Stimulated activated CD4-positive, alpha-beta T cell treated with anti-CD3 and anti-CD28 coated beads, TNF-alpha, amount 100 ng/mL, for 1 hour (primary cell): ENCODE data around the gene TOP2A.
"Not testable (repeated sequence)": the region's sequence is repeated elsewhere in the genome, so short reads cannot be mapped to it uniquely, and the experiment has no call there.

Source experiments
- DNase-seq, 3 donors: peaks; one replicate each; pipeline ENCODE4 v3.0.0-alpha.2; 2020; ENCODE audit warnings: low read depth in 3 of 3, low spot score in 1 of 3

Gene TOP2A

GRCh38 chr17:40432864-40433528, 15.3 kb upstream of the TOP2A start:
- DNase-seq = no peak

GRCh38 chr17:40431231-40431602, 13.5 kb upstream of the TOP2A start:
- DNase-seq = no peak

GRCh38 chr17:40430272-40431230, 12.9 kb upstream of the TOP2A start:
- DNase-seq = no peak

DNA sequence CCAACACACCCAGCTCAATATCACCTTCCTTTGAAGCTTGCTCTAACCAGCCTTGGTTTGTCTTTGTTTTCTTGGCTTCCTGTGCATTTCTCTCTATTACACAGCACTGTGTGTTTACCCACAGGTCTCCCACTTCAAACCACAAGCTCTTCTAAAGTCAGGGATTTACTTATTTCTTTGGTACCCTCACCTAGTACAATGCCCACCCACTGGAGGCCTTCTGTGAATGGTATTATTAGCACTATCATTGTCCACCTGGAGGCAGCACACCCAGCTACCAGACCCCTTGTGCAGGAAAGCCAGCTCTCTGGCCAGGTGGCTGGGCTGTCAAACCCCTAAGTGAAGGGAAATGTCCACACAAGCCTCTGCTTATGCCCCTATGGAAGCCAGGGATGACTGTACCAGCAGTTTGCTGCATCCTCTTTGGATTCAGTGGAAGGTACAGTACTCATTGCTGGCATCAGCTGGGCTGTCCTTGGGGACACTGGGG, 9.4 kb upstream of the TOP2A start:
- no peak for DNase-seq

DNA sequence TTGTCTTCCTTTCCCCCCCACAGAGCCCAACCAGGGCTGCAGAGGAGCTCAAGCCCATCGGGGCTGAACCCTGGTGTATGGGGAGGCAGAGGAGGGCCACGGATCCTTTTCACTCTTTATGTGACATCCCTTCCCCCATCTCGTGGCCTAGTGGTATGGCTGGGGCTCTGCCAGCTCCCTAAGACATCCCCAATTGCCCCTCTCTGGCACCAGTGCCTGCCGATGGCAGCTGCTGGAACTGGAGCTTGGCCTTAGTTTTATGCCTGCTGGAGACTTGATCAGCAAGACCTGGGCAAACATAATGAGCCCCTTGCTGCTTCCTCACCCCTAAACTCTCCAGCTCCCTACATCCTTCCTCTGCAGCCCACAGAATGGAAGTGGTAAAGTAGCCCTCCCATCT, 8.0 kb upstream of the TOP2A start:
- no peak for DNase-seq

DNA sequence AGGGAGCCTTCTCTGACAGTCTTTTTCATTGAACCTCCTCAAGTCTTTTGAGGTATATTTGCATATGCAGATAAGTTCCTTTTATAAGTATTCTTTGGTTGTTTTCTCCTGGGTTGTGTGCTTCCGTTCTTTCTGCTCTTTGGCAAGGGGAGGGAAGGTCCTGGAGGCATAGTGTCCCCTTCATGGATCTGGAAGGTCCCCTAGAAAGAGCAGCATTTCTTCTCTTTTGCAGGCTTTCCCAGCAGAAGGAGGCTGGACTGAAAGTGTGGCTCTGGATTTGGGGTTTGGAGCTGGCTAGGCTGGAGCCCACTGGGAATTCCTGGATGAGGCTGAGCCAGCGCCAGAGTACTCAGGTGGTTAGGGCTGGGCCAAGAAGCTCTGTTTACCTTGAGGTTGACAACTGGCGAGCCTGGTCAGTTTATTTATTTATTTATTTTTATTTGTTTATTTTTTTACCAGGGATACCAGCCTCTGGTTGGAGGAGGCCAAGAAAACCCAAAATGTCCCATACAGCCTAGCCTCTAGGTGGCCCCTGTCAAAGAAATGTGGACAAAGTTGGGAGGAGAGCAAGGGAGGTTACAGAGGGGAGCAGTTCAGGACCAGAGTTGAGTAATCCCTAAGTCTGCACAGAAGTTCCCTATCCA, 5.4 kb upstream of the TOP2A start:
- DNase-seq = no peak

- DNase-seq = no peak
These were observed 2.0 kb upstream of the TOP2A start for GRCh38 chr17:40419559-40420331.

DNA sequence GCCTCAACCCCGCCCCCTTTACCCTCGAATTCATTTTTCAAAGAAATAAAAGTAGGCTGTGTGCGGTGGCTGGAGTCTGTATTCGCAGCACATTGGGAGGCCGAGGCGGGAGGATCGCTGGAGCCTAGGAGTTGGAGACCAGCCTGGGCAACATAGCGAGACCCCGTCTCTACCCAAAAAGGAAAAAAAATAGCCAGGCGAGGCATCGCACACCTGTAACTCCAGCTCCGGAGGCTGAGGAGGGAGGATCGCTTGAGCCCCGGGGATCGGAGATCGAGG, 671 bp upstream of the TOP2A start:
- DNase-seq = no peak

GRCh38 chr17:40417258-40417608, 463 bp downstream of the TOP2A start:
- no peak for DNase-seq

- DNase-seq = no peak
These were observed 1.0 kb downstream of the TOP2A start for GRCh38 chr17:40416671-40417070.

GRCh38 chr17:40415390-40415789, 2.3 kb downstream of the TOP2A start:
- no peak for DNase-seq

GRCh38 chr17:40414312-40414711, 3.4 kb downstream of the TOP2A start:
- not testable (repeated sequence) for DNase-seq

DNA sequence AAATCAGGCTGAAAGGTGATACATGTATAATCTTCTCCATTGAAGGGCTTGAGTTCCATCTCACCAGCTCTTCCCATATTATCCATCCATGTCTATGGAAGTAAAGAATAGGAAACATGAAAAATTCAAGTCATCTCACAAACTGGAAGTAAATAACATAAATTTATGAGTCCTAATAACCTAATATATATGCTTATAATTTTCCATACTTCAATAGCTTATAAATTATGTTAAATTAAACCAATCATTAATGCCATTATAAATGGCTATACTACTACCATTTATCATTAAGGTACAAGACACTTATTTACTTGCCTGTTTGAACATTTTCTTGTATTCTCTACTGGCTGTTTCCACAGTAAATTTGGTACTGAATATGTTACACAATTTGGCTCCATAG, 4.8 kb downstream of the TOP2A start:
- no peak for DNase-seq

GRCh38 chr17:40411821-40412220, 5.9 kb downstream of the TOP2A start:
- DNase-seq = no peak

- DNase-seq = no peak
These were observed 7.6 kb downstream of the TOP2A start for GRCh38 chr17:40410082-40410481.

- not testable (repeated sequence) for DNase-seq
These were observed 8.2 kb downstream of the TOP2A start for GRCh38 chr17:40409540-40409939.

- no peak for DNase-seq
These were observed 10.2 kb downstream of the TOP2A start for GRCh38 chr17:40407460-40407859.

DNA sequence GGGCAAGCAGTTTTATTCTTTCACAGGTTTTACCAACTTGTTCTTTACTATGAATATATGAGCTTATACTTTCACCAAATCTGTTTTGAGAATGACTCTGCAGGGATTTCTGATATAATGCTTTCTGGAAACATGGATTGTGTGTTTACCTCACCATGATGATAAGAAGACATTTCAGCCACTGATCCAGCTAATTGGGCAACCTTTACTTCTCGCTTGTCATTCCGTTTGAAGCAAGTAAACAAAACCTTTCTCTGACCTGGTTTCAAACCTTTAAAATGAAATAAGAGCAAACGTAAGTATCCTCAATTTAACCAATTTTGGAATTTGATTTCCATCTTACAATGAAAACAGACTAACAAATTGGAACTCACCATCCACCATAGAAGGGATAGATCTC, 13.7 kb downstream of the TOP2A start:
- DNase-seq = no peak

- DNase-seq = no peak
These were observed 15.0 kb downstream of the TOP2A start for GRCh38 chr17:40402668-40403067.

- no peak for DNase-seq
These were observed 18.5 kb downstream of the TOP2A start for GRCh38 chr17:40399185-40399584.

DNA sequence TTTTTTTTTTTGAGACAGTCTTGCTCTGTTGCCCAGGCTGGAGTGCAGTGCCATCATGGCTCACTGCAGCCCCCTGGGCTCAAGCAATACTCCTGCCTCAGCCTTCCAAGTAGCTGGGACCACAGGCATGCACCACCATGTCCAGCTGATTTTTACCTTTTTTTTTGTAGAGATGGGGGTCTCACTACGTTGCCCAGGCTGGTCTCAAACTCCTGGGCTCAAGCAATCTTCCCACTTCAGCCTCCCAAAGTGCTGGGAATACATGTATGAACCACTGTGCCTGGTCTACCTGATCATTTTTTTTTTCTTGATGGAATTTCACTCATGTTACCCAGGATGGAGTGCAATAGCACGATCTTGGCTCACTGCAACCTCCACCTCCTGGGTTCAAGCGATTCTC, 31.1 kb downstream of the TOP2A start:
- DNase-seq = not testable (repeated sequence)
